ENCODE results near the gene SKI. TPM values are rescaled to one million over a fixed set of nuclear protein-coding genes. Genes with fewer than 3 reads are reported as not detected.

SKI gene
- total RNA-seq, 4 donors from 2014 or later = 35.3 to 54.0 (median 47.3) TPM

GRCh38 chr1:2228694-2229036 is 546 bp downstream of the SKI start:
- no peak for TF ChIP-seq CTCF (IDR thresholded peaks at IDR 0.05)
- no peak for DNase-seq (ENCODE audit: low spot score)
- ATAC-seq (ENCODE audit: low FRiP score) = no peak

GRCh38 chr1:2229037-2229864 is 1.1 kb downstream of the SKI start:
- ATAC-seq (ENCODE audit: low FRiP score) = no peak

GRCh38 chr1:2229911-2230731 is 2.0 kb downstream of the SKI start:
- no peak for TF ChIP-seq CTCF (IDR thresholded peaks at IDR 0.05)
- ATAC-seq (ENCODE audit: low FRiP score) = no peak
- no peak for DNase-seq (ENCODE audit: low spot score)

More at GRCh38 chr1:2229037-2229864, 1.1 kb downstream of the SKI start:
- TF ChIP-seq CTCF (IDR thresholded peaks at IDR 0.05) = no peak
- no peak for DNase-seq (ENCODE audit: low spot score)

GRCh38 chr1:2230781-2231531 is 2.8 kb downstream of the SKI start:
- TF ChIP-seq CTCF (IDR thresholded peaks at IDR 0.05) = no peak
- DNase-seq (ENCODE audit: low spot score) = no peak
- no peak for ATAC-seq (ENCODE audit: low FRiP score)

GRCh38 chr1:2231532-2232254 is 3.6 kb downstream of the SKI start:
- DNase-seq (ENCODE audit: low spot score) = peak; percentile 64
- no peak for ATAC-seq (ENCODE audit: low FRiP score)
- no peak for TF ChIP-seq CTCF (IDR thresholded peaks at IDR 0.05)

- DNase-seq (ENCODE audit: low spot score) (no peak), ATAC-seq (ENCODE audit: low FRiP score) (no peak)
- TF ChIP-seq CTCF (IDR thresholded peaks at IDR 0.05) = no peak
Observed at GRCh38 chr1:2232255-2232915, 4.3 kb downstream of the SKI start.

All from omental fat pad (tissue), 4 donors.